Measurements from ENCODE around the gene CCR9.

GRCh38 chr3:45887285-45887684 lies 942 bp downstream of the CCR9 start:
- no peak for TF ChIP-seq POLR2A (IDR thresholded peaks at IDR 0.05; ENCODE audit: low read depth)
- TF ChIP-seq, protein P1, sequence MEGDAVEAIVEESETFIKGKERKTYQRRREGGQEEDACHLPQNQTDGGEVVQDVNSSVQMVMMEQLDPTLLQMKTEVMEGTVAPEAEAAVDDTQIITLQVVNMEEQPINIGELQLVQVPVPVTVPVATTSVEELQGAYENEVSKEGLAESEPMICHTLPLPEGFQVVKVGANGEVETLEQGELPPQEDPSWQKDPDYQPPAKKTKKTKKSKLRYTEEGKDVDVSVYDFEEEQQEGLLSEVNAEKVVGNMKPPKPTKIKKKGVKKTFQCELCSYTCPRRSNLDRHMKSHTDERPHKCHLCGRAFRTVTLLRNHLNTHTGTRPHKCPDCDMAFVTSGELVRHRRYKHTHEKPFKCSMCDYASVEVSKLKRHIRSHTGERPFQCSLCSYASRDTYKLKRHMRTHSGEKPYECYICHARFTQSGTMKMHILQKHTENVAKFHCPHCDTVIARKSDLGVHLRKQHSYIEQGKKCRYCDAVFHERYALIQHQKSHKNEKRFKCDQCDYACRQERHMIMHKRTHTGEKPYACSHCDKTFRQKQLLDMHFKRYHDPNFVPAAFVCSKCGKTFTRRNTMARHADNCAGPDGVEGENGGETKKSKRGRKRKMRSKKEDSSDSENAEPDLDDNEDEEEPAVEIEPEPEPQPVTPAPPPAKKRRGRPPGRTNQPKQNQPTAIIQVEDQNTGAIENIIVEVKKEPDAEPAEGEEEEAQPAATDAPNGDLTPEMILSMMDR (IDR thresholded peaks at IDR 0.05) = no peak
- no peak for TF ChIP-seq EP300 (IDR thresholded peaks at IDR 0.05)
- no peak for TF ChIP-seq POLR2AphosphoS5 (IDR thresholded peaks at IDR 0.05)

Measured in esophagus muscularis mucosa (tissue), 4 donors.